Right lobe of liver (tissue), 6 donors: Measurements from ENCODE around the gene CABP4. TPM values are rescaled to one million over a fixed set of nuclear protein-coding genes. Genes with fewer than 3 reads are reported as not detected.

ENCODE experiments used
- ATAC-seq, 4 donors: fragments of 200-7000 bp; cut with Tn5 transposase; one replicate each; pipeline ENCODE4 v1.9.1; 2020; ENCODE audit warnings: mild to moderate bottlenecking in 4 of 4, moderate library complexity in 4 of 4
- DNase-seq, 3 donors: peaks; one replicate each; pipeline ENCODE4 v3.0.0-alpha.2; 2020
- H3K27ac ChIP-seq, 3 donors: fragments of 200-600 bp; one replicate each; pipeline ENCODE4 v1.8.0; 2022
- H3K27me3 ChIP-seq, 2 donors: fragments of 200-600 bp; one replicate each; pipeline ENCODE4 v1.8.0; 2022
- H3K36me3 ChIP-seq, 4 donors: fragments of 200-600 bp; sonication (generic) in 1 of 4; one replicate each; pipeline versions ENCODE4 v1.5.1 to v1.8.0; 2017 to 2022; ENCODE audit warnings: control low read depth in 1 of 4
- H3K4me1 ChIP-seq, 4 donors: fragments of 200-600 bp; sonication (generic) in 1 of 4; one replicate each; pipeline versions ENCODE4 v1.5.1 to v1.8.0; 2017 to 2022; ENCODE audit warnings: control low read depth in 1 of 4
- H3K4me3 ChIP-seq, 3 donors: fragments of 200-600 bp; one replicate each; pipeline ENCODE4 v1.8.0; 2022
- H3K9me3 ChIP-seq, 4 donors: fragments of 200-600 bp; sonication (generic) in 1 of 4; one replicate each; pipeline versions ENCODE4 v1.5.1 to v1.8.0; 2017 to 2022; ENCODE audit warnings: control low read depth in 1 of 4
- POLR2A ChIP-seq: fragments of 450-650 bp; IDR thresholded peaks from one replicate; pipeline ENCODE4 v1.6.1; 2017; ENCODE audit warnings: antibody characterized with exemption, mild to moderate bottlenecking
- WGBS: methylation state at CpG from one replicate; pipeline ENCODE4 v1.1.6; 2018; ENCODE audit warnings: low coverage, low lambda C conversion rate; ENCODE audit not compliant: insufficient coverage; ENCODE audit errors: missing lambda C conversion rate; 5-methylcytosine and 5-hydroxymethylcytosine counted together
- intact Hi-C, 2 donors: fragments of 100-400 bp; cut with DNase I; formaldehyde crosslinking; loops; one replicate each; pipeline versions ENCODE4 v1.11.2 to v1.14.1; 2022
- total RNA-seq, 6 experiments: library from RNA; depleted of rRNA in 2 of 6; stranded (reverse); fragments of >200 nt in 2 of 6; fragmentation: NEBNext Ultra II Directional in 3 of 6; extraction: Animal tissue kit (Norgen Biotek cat#: 25700) in 3 of 6; gene quantifications; one replicate each; pipeline versions ENCODE4 v1.1.0 to v1.2.4, GENCODE V29; 2016 to 2023
- TF ChIP-seq, protein P1 (sequence below), 4 donors: fragments of 200-600 bp in 3 of 4; fragments of 450-650 bp in 1 of 4; IDR thresholded peaks; one replicate each; pipeline versions ENCODE4 v1.5.1 to v1.8.0; 2016 to 2022; ENCODE audit warnings: antibody characterized with exemption in 4 of 4, mild to moderate bottlenecking in 2 of 4
- donor health status: DM: no; HTN: yes; CAD: no.
- donor health status: DM: no; HTN: no; CAD: no.
- donor health status: DM: no; HTN: no; CAD: no.
- donor health status: DM: no; HTN: yes; CAD: no.
- donor health status: DM: no; HTN: yes; CAD: no.

CABP4 gene
- total RNA-seq, 6 experiments from 2014 or later: 0.55 to 1.7 (median 1.2) TPM

DNA sequence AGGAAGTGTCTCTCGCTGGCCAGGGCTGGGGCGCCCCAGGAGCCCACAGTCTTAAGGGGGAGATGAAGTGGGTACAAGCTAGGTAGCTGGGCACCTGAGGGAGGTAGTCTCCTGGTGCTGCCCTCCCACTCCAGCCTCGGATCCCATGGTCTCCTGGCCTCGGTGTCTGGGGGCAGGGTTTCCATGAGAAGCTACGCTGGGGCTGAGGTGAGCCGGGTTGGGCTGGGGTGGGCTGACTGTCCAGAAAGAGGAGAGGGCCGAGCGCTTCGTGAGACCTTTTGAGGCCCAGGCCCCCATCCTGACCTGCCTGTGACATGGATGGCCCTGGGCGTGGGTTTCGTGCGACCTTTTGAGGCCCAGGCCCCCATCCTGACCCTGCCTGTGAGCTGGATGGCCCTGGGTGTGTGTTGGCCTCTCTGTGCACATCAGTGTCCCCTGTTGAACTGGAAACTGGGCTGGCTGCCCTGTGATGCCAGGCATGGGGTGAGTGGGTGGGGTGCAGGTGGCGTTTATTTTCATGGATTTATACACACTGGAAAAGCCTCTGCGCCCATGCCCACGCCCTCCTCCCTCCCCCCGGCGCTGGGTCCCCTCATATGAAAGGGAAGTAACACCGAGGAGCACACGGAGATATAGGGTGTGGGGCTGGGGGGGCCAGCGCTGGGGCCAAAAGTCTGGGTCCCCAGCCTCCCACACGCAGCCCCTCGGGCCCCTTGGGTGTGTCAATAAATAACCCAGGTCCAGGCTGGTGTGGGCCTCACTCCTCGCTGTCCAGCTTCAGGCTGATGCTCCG is 36.3 kb downstream of the CABP4 start:
- intact Hi-C loops: no loop called here

DNA sequence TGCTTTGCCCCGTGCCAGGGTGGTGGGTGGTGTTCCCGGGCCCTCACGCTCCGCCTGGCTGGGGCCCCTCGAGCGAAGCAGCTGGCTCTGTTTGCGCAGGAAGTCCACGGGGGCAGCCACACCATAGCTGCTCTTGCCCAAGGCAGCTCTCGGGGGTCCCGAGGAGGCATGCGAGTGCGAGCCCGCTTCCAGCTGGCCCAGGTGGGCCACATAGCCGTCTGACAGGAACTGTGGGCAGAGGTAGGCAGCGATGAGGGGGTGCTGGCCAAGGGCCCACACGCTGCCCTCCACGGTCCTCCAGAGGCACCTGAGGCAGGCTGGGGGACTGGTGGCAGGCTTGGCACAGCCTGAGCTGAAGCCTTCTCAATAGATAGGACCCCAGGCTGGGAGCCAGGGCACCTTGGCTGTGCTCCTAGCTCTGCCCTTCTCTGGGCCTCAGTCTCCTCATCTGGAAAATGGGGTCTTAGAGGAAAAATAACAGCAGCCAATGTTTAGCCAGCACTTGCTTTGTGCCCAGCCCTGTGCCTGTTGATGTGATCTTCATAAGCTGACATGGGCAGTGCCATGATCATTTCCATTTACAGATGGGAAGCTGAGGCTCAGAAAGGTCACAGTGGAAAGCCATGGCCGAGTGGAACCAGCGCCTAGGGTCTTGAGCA is 37.0 kb downstream of the CABP4 start:
- Histone ChIP-seq H3K27me3 (no peaks in the 10 kb centered on the region), H3K4me3 (no peak overlapping the region), H3K9me3 (no peaks in the 10 kb centered on the region), H3K4me1 (no peaks in the 10 kb centered on the region), H3K27ac (no peak overlapping the region), H3K36me3 (peaks cover 0 to 15% (median 3%) of the 10 kb centered on the region in 4 donors)
- ATAC-seq (no peak), DNase-seq (peak in 1 of 3 donors; percentile 48)
- TF ChIP-seq, protein P1, sequence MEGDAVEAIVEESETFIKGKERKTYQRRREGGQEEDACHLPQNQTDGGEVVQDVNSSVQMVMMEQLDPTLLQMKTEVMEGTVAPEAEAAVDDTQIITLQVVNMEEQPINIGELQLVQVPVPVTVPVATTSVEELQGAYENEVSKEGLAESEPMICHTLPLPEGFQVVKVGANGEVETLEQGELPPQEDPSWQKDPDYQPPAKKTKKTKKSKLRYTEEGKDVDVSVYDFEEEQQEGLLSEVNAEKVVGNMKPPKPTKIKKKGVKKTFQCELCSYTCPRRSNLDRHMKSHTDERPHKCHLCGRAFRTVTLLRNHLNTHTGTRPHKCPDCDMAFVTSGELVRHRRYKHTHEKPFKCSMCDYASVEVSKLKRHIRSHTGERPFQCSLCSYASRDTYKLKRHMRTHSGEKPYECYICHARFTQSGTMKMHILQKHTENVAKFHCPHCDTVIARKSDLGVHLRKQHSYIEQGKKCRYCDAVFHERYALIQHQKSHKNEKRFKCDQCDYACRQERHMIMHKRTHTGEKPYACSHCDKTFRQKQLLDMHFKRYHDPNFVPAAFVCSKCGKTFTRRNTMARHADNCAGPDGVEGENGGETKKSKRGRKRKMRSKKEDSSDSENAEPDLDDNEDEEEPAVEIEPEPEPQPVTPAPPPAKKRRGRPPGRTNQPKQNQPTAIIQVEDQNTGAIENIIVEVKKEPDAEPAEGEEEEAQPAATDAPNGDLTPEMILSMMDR (IDR thresholded peaks at IDR 0.05): no peak
- no peak for TF ChIP-seq POLR2A
- intact Hi-C loops: no loop called here
- 100% methylated on average over 1 of the region's 19 CpGs for WGBS

More for the DNA sequence above, 36.3 kb downstream of the CABP4 start:
- TF ChIP-seq POLR2A: no peak
- TF ChIP-seq, protein P1 (IDR thresholded peaks at IDR 0.05): no peak
- Histone ChIP-seq H3K4me3 (no peak overlapping the region), H3K27ac (no peak overlapping the region), H3K27me3 (no peaks in the 10 kb centered on the region), H3K4me1 (no peaks in the 10 kb centered on the region), H3K9me3 (no peaks in the 10 kb centered on the region), H3K36me3 (peaks cover 0 to 15% (median 3%) of the 10 kb centered on the region in 4 donors)
- peak in 1 of 4 donors; percentile 10 for ATAC-seq
- peak in 1 of 3 donors; percentile 46 for DNase-seq
- 71% methylated on average over 6 of the region's 24 CpGs for WGBS

DNA sequence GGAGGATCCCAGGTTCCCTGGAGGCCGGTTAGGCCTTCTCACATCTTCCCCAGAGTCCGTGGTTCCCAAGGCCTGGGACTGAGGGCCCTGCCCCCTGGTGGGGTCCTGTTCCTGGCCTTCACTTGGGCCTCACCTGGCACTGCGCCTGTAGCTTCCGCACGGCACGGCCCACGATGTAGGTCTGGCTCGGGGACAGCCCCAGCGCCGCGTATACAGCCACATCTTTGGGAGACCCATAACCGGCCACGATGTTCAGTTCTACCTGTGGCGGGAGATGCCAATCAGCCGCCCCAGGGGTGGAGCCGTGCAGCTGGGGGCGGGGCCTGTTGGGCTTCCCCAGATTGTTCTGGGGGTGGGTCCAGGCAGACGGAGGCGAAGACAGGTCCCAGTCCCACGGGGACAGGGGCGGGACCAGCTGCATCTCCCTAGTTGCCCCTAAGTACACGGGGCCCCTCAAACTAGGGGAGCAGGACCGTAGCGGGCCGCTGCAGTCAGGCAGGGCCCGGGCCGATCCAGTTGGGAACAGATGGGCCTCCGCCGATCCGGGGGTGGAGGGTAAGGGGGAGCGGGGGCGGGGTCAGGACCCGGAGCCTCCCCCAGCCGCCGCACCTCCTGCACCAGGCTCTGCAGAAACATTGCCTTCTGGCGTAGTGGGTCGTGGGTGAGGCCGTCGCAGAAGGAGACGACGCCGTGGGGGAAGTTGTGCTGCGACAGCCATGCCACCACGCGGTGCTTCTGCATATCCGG is 37.8 kb downstream of the CABP4 start:
- Histone ChIP-seq H3K36me3 (peaks cover 0 to 11% (median 3%) of the 10 kb centered on the region in 4 donors), H3K27ac (no peak overlapping the region), H3K4me3 (no peak overlapping the region), H3K4me1 (no peaks in the 10 kb centered on the region), H3K9me3 (no peaks in the 10 kb centered on the region), H3K27me3 (no peaks in the 10 kb centered on the region)
- WGBS: 84% methylated on average over 11 of the region's 46 CpGs
- intact Hi-C loops: no loop called here
- DNase-seq (no peak), ATAC-seq (peak in 1 of 4 donors; percentile 4)
- no peak for TF ChIP-seq POLR2A
- TF ChIP-seq, protein P1 (IDR thresholded peaks at IDR 0.05): no peak

DNA sequence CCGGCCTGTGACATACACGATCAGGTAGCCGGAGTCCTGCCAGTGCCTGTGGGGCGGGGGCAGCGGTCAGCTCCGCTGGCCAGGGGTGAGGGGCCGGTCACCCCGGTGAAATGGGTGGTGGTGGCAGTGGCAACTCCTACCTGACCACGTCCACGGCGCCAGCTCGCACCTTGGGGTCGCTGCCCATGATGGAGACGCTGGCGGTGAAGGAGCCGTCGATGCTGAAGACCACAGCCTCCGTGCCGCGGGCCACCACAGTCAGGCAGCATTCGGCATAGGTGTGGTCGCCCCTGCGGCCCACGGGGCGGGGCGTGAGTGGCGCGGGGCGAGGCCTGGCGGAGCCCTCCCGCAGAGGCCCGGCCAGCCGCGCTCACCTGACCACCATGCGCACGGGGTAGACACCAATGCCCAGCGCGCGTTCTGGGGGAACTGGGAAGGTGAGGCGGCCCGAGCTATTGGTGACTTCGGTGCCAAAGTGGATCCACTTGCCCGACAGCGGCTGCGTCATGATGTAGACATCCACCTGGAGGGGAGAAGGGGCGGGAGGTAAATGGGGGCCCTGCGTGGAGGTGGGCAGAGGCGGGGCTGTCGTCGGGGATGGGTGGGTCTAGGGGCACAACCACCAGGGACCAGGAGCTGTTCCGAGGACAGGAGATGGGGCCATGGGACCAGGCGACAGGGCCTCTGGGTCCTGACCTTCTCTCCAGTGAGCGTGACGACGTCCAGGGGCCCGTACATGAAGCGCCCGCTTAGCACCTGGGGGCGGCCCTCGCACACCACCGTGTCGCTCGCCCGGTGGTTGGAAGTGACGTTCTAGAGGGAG is 38.6 kb downstream of the CABP4 start:
- intact Hi-C loops: no loop called here
- Histone ChIP-seq H3K27ac (no peak overlapping the region), H3K9me3 (no peaks in the 10 kb centered on the region), H3K4me1 (no peaks in the 10 kb centered on the region), H3K36me3 (peaks cover 0 to 9% (median 3%) of the 10 kb centered on the region in 4 donors), H3K4me3 (no peak overlapping the region), H3K27me3 (no peaks in the 10 kb centered on the region)
- TF ChIP-seq, protein P1 (IDR thresholded peaks at IDR 0.05): no peak
- TF ChIP-seq POLR2A: no peak
- DNase-seq (no peak), ATAC-seq (no peak)
- WGBS: 97% methylated on average over 5 of the region's 65 CpGs
